A673 (cell line): Measurements from ENCODE around the gene OR2L2. TPM values are rescaled to one million over a fixed set of nuclear protein-coding genes. Genes with fewer than 3 reads are reported as not detected.

ENCODE experiments used
- BruUV-seq: library from RNA; stranded (reverse); fragments of 400-500 nt; replicated peaks from 2 replicates; lab custom pipeline; 2021; lab: Mats Ljungman, UMichigan
- CTCF ChIA-PET: fragments of 300-600 bp; sonication (Branson Sonifier 250); formaldehyde crosslinking; loops from one replicate; lab custom pipeline; 2022; ENCODE audit warnings: antibody characterized with exemption; lab: Charles Lee
- POLR2A ChIA-PET: fragments of 300-600 bp; sonication (Branson Sonifier 250); formaldehyde crosslinking; loops from one replicate; lab custom pipeline; 2022; ENCODE audit warnings: antibody characterized with exemption; ENCODE audit not compliant: low non-redundant PET; lab: Charles Lee
- DNase-seq: peaks from one replicate; pipeline ENCODE4 v3.0.0-alpha.2; 2015; ENCODE audit warnings: low spot score
- H3K27ac ChIP-seq: fragments of 200-600 bp; sonication (generic); 2 replicates; pipeline ENCODE4 v1.5.1; 2016; ENCODE audit warnings: mixed run types, low read depth, mild to moderate bottlenecking, mixed read lengths, antibody characterized with exemption, low read length; ENCODE audit not compliant: poor library complexity, severe bottlenecking
- H3K27me3 ChIP-seq: fragments of 200-600 bp; sonication (generic); replicated peaks from 2 replicates; pipeline ENCODE4 v1.6.1; 2017; ENCODE audit warnings: mixed run types, low read depth, mild to moderate bottlenecking, mixed read lengths, antibody characterized with exemption, low read length; ENCODE audit not compliant: insufficient read depth, poor library complexity
- H3K36me3 ChIP-seq: fragments of 200-600 bp; sonication (generic); 2 replicates; pipeline ENCODE4 v1.6.1; 2016; ENCODE audit warnings: mixed run types, mild to moderate bottlenecking, mixed read lengths, antibody characterized with exemption, low read length; ENCODE audit not compliant: insufficient read depth, poor library complexity, severe bottlenecking
- H3K4me1 ChIP-seq: fragments of 200-600 bp; sonication (generic); 2 replicates; pipeline ENCODE4 v1.6.1; 2017; ENCODE audit warnings: mixed run types, mild to moderate bottlenecking, mixed read lengths, antibody characterized with exemption, low read length; ENCODE audit not compliant: insufficient read depth, poor library complexity, severe bottlenecking
- H3K4me3 ChIP-seq: fragments of 200-600 bp; sonication (generic); 2 replicates; pipeline ENCODE4 v1.5.1; 2016; ENCODE audit warnings: low read depth, mixed run types, mild to moderate bottlenecking, mixed read lengths, low read length; ENCODE audit not compliant: poor library complexity, severe bottlenecking
- H3K9me3 ChIP-seq: fragments of 200-600 bp; sonication (generic); 2 replicates; pipeline ENCODE4 v1.6.1; 2016; ENCODE audit warnings: mixed run types, low read depth, mild to moderate bottlenecking, mixed read lengths, antibody characterized with exemption, low read length; ENCODE audit not compliant: poor library complexity, severe bottlenecking
- EZH2 ChIP-seq: fragments of 200-600 bp; sonication (generic); IDR thresholded peaks from 2 replicates; pipeline ENCODE4 v1.6.1; 2017; ENCODE audit warnings: borderline replicate concordance, low read depth, mild to moderate bottlenecking, mixed read lengths, antibody characterized with exemption, low read length; ENCODE audit not compliant: poor library complexity, severe bottlenecking
- intact Hi-C: fragments of 100-400 bp; cut with micrococcal nuclease; formaldehyde crosslinking; loops from one replicate; pipeline ENCODE4 v1.10.0; 2022; ENCODE audit not compliant: unreplicated experiment
- total RNA-seq: library from RNA; stranded (reverse); gene quantifications from 2 replicates; pipeline ENCODE4 v1.2.3, GENCODE V29; 2021
- TF ChIP-seq, protein P1 (sequence below): fragments of 300-800, 200-600 bp; sonication (generic); conservative IDR thresholded peaks from 2 replicates; pipeline ENCODE4 v1.5.1; 2017; ENCODE audit warnings: low read depth, mild to moderate bottlenecking, antibody characterized with exemption, low read length, moderate library complexity, mixed read lengths

The OR2L2 gene
- total RNA-seq, 1 experiment from 2014 or later: not detected

DNA sequence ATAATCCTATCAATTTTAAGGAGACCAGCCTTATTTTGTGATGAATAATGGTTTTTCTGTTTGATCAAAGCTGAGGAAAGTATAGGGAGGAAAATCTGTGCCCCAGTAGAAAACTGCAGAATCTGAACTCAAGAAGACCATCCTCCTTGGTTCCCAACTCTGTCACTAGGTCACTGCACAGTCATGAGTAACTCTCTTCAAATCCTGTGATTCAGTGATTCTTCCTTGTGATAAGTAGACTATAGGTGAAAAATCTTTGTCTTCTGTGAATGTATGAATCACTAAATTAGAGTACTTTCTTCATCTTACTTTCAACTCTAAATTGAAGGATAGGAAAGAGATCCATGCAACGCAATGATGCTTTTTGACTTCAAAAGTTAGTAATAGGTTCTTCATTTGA lies 29.7 kb upstream of the OR2L2 start:
- BruUV-seq: no TSS peak
- no peaks in the 10 kb centered on the region for H3K27me3 ChIP-seq
- intact Hi-C loops: no loop called here
- ChIA-PET POLR2A (no interaction called here), CTCF (no interaction called here)
- H3K36me3 ChIP-seq: no peaks in the 10 kb centered on the region
- DNase-seq: no peak
- H3K27ac ChIP-seq: no peak overlapping the region
- no peak overlapping the region for H3K4me3 ChIP-seq
- peaks cover 12% of the 10 kb centered on the region for H3K9me3 ChIP-seq
- no peak for TF ChIP-seq EZH2
- H3K4me1 ChIP-seq: no peaks in the 10 kb centered on the region

- Histone ChIP-seq H3K27ac (no peak overlapping the region), H3K4me3 (no peak overlapping the region), H3K36me3 (no peaks in the 10 kb centered on the region), H3K4me1 (no peaks in the 10 kb centered on the region), H3K27me3 (no peaks in the 10 kb centered on the region), H3K9me3 (peaks cover 41% of the 10 kb centered on the region)
- BruUV-seq: no TSS peak
- POLR2A ChIA-PET: no interaction called here
- no peak for TF ChIP-seq EZH2
- TF ChIP-seq, protein P1, sequence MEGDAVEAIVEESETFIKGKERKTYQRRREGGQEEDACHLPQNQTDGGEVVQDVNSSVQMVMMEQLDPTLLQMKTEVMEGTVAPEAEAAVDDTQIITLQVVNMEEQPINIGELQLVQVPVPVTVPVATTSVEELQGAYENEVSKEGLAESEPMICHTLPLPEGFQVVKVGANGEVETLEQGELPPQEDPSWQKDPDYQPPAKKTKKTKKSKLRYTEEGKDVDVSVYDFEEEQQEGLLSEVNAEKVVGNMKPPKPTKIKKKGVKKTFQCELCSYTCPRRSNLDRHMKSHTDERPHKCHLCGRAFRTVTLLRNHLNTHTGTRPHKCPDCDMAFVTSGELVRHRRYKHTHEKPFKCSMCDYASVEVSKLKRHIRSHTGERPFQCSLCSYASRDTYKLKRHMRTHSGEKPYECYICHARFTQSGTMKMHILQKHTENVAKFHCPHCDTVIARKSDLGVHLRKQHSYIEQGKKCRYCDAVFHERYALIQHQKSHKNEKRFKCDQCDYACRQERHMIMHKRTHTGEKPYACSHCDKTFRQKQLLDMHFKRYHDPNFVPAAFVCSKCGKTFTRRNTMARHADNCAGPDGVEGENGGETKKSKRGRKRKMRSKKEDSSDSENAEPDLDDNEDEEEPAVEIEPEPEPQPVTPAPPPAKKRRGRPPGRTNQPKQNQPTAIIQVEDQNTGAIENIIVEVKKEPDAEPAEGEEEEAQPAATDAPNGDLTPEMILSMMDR: no peak
- CTCF ChIA-PET: no interaction called here
- no peak for DNase-seq
- intact Hi-C loops: no loop called here
These were observed 22.1 kb upstream of the OR2L2 start for GRCh38 chr1:248007778-248008177.

- Histone ChIP-seq H3K4me1 (no peaks in the 10 kb centered on the region), H3K27ac (no peak overlapping the region), H3K4me3 (no peak overlapping the region), H3K27me3 (no peaks in the 10 kb centered on the region), H3K9me3 (peaks cover 47% of the 10 kb centered on the region), H3K36me3 (no peaks in the 10 kb centered on the region)
- intact Hi-C loops: no loop called here
- POLR2A ChIA-PET: no interaction called here
- DNase-seq: no peak
- CTCF ChIA-PET: no interaction called here
- no TSS peak for BruUV-seq
- TF ChIP-seq, protein P1: no peak
- no peak for TF ChIP-seq EZH2
These were observed 20.2 kb upstream of the OR2L2 start for GRCh38 chr1:248009681-248010080.

- ChIA-PET POLR2A (no interaction called here), CTCF (no interaction called here)
- no peaks in the 10 kb centered on the region for H3K36me3 ChIP-seq
- no peaks in the 10 kb centered on the region for H3K27me3 ChIP-seq
- no peak within 1 kb of the TSS for H3K27ac ChIP-seq
- no peaks in the 10 kb centered on the region for H3K4me1 ChIP-seq
- no peak for DNase-seq
- peaks cover 31% of the 10 kb centered on the region for H3K9me3 ChIP-seq
- no TSS peak for BruUV-seq
- intact Hi-C loops: no loop called here
- no peak for TF ChIP-seq EZH2
- TF ChIP-seq, protein P1: no peak
- H3K4me3 ChIP-seq: no peak within 1 kb of the TSS
These were observed 16.6 kb upstream of the OR2L2 start, which contains the start of gene OR2L5 for GRCh38 chr1:248013229-248013710. Gene OR2L5, plus strand, starts transcription at chr1:248013660. Its CDS starts 8,288 bp downstream, at chr1:248021948.
